NCI-H1694 (cell line): ENCODE measurements around the gene CTNNA3.

Source experiments
- DNase-seq: peaks from one replicate; lab custom pipeline; 2025; lab: John Stamatoyannopoulos, UW

The CTNNA3 gene

DNA sequence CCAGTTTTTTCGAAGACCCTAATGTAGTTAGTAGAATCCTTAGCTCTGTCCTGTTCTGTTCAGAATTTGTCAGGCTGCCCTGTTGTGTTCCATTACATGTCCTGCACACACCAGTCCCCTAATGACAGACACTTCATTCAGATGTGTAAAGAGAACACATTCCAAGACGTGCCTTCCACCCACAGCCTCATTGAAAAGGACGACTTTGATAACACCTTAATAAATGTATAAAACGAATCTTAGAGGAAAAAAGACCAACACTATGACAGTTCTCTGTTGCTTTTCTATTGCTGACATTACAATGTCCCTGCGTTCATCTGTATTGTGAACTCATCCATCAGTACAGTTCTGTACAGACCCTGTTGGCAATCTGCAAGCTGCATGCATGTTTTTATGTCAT lies 766.6 kb downstream of the CTNNA3 start:
- no peak for DNase-seq

DNA sequence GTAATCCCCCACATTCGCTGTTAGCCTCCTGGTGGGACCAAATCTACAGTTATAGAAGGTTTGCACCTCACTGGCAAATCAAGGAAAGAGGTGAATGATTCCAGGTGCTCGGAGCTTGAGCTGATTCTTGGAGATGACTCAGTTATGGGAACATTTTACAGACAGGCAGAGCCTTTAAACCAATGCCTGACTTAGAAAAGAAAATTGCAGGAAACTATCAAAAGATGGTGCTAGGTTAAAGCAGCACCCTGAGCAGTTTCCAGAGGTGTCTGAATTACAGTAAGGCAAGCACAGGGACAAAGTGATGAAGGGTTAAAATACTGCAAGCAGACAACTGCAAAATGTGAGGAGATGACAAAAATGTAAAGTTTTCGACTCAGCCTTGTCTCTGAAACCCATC lies 767.2 kb downstream of the CTNNA3 start:
- DNase-seq = no peak

- no peak for DNase-seq
Observed at GRCh38 chr10:66927971-66928770, 767.8 kb downstream of the CTNNA3 start.

GRCh38 chr10:66927251-66927935 lies 768.6 kb downstream of the CTNNA3 start:
- DNase-seq = no peak

DNA sequence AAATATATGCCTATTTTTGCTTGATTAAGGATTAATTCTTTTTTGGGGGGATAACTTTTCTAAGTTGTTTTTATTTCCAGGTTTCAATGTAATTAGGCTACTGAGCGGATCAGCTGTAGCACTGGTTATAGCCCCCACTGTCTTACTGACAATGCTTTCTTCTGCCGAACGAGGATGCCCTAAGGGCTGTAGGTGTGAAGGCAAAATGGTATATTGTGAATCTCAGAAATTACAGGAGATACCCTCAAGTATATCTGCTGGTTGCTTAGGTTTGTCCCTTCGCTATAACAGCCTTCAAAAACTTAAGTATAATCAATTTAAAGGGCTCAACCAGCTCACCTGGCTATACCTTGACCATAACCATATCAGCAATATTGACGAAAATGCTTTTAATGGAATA lies 769.2 kb downstream of the CTNNA3 start:
- no peak for DNase-seq

DNA sequence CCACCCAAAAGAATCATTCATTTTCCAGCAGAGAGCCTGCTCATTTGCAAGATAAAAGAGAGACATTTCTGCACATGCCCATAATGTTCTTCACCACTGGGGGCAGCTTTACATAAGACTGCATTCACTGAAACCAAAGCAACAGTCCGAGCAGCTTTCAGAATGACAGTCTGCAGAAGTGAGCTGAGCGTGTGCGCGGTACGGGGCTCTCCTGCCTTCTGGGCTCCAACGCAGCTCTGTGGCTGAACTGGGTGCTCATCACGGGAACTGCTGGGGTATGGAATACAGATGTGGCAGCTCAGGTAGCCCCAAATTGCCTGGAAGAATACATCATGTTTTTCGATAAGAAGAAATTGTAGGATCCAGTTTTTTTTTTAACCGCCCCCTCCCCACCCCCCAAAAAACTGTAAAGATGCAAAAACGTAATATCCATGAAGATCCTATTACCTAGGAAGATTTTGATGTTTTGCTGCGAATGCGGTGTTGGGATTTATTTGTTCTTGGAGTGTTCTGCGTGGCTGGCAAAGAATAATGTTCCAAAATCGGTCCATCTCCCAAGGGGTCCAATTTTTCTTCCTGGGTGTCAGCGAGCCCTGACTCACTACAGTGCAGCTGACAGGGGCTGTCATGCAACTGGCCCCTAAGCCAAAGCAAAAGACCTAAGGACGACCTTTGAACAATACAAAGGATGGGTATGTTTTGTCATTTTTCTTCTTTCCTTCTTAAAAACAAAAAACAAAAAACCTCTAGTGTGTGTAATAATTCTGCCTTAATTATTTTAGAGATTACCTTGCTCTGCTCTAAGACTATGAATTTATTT lies 769.9 kb downstream of the CTNNA3 start, which contains the start of gene LRRTM3:
Gene LRRTM3 (plus strand): TSS at position 141 of the 820 bp plus-strand sequence.
- peak; percentile 8 for DNase-seq

DNA sequence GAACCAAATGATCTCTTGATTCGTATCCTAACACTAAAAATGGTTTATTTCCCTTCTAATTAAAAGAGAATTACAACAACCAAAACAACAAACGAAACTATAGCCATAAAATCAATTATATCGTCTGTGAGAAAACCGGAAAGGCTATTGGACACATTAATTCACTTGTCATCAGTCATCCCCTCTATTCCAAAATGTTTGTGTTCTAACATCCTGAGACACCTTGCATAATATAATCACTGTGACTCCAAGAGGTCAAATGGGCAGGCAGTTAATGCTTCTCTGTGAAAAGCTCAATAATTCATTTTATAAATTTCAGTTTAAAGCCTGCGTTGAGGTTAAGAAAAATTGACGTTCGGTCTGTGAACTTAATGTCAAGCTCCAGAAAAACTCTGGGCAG lies 770.6 kb downstream of the CTNNA3 start:
- no peak for DNase-seq

DNA sequence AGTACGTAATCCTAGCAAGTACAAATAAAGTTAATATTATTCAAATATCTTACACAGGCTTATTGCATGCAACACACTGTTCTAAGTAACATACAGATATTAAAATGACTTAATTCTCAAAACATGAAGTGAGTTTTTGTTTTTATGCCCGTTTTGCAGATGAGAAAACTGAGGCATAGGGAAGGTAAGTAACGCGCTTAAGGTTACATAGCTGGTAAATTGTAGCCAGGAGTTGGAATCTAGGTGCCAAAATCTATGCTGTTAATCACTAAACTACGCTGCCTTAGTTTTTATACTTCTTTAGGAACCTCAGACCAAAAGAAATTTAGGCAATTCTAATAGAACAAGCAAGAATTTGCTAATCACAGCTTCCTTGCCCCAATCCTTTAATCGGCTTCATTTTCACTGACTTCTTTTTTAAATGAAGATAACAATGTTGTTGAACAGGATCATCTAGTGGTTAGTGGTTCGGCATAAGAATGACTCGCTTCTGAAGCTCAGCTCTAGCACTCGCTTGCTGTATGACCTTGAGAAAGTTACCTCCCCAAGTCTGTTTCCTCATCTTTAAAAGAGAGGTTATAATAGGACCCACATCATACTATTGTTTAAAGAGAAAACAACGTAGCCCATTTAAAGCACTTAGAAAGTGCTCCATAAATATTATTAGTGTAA lies 771.2 kb downstream of the CTNNA3 start:
- DNase-seq = no peak

DNA sequence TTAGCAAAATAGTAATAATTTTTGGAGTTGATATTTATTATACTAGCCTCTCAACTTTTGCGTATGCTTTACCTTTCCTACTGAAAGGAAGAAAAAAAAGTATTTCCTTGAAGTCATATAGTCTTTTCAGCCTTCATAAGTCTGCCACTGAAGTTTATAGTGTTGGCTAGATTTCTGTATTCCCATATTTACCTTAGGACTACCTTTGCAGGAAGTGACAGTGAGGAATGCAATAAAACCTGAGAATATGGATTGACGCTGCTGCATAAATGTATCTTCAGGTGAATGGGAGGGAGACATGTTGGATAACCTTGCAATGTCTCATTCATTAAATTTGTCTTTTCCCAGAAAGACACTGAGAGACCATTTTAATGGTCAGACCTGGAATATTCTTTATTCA lies 776.7 kb downstream of the CTNNA3 start:
- DNase-seq = no peak

DNA sequence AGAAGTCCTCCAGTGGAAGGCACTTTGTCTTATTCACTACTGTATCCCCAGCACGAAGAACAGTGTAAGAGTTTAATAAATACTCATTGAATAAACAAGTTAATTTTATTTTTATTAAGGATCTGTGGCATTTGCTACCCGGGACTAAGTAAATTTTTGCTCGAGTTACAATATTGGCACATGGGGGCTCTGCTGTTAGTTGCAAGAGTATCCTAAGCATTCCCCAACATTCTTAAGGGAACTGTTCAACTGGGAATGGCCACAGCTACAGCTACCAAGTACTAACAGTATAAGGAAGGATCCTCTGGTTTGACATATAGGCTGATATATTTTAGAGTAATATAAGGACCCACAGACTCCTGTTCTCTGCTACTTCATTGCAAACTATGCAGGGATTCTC lies 778.9 kb downstream of the CTNNA3 start:
- no peak for DNase-seq

DNA sequence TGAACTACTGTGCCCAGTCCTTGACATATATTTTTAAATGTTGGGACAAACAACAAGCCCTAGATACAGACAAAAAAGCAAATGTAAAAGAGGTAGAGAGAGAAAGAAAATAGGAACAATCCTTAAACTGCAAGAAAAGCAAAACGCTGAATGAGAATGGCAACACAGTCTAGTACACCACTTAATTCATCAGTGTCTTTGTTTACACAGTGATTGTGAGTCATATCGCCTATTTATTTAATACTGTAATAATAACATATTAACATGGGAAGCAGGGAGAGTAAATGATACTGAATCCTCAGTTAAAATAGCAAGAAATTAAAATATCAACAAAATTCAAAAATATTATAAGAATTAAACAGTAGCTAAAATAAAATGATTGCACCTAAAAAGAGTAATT lies 780.0 kb downstream of the CTNNA3 start:
- no peak for DNase-seq

DNA sequence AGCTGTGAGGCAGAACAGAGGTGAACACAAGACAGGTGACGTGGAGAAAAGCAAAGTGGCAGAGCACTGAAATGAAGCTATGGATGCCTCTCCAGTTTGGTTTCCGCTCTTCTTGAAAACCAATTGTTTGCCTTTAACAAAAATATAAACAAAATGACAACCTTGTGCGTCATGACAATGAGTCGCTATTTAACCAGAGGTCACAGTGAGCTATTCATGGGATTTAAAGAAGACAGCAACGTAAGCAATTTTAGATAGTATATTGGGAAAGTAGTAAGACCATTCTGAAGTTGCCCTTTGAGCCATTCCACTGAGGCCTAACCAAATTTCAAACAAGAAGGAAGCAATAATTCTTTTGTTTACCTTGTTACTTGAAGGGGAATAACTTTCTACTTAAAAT lies 785.3 kb downstream of the CTNNA3 start:
- no peak for DNase-seq

DNA sequence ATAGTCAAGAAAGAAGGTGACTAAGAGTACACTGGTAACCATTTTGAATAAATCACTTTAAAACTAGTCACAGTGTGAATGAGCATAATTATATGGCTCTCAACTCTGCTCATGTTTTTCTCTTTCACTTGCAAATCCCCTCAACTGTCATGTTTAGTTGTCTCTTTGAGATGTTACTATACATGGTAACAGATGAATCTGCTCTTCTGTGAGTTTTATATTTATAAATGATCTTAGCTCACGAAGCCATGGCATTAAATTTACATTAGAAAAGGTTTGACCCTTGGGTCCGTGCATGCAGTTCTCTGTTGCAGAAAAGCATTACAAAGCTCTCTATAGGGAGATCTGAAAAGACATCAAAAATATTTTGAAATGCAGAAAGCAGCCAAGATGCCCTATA lies 803.1 kb downstream of the CTNNA3 start:
- DNase-seq = no peak

GRCh38 chr10:66888237-66888636 lies 807.8 kb downstream of the CTNNA3 start:
- no peak for DNase-seq

- no peak for DNase-seq
Observed at GRCh38 chr10:66886848-66887247, 809.1 kb downstream of the CTNNA3 start.

DNA sequence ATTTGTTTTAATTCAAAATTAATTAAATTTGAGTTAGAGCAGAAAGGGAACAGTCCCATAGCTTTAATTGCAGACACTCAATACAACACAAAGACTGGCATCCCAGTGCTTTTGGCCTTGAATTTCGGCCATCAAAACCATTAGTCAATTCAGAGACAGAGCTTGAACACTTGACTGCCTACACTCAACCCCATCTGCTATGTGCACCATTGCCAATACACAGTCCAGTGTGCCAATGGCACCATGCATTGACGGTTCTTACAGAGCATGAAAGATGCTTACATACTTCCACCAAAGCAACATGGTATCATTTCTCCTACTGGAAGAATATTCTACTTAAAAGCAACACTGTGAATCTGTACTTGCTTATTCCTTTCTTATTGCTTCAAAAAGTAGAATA lies 813.7 kb downstream of the CTNNA3 start:
- DNase-seq = no peak

GRCh38 chr10:66881814-66882213 lies 814.2 kb downstream of the CTNNA3 start:
- DNase-seq = no peak

GRCh38 chr10:66880826-66881225 lies 815.2 kb downstream of the CTNNA3 start:
- DNase-seq = no peak

DNA sequence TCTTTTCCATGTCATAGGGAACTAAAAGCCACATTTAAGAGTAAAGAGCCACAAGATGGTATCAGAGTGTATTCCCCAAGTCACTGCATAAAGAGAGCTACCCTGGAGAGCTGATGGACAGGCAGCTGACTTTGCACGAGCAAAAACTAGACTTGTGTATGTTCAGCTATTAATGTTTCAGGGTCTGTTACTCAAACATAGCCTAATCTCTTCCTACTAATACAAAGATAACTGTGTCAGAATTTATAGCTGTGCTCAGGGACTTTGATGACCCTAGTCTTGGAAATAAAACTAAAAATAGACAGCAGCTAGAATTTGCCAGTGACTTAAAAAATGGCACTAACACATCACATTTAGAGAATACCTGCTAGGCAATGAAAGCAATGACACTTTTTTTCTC lies 815.7 kb downstream of the CTNNA3 start:
- DNase-seq = no peak

DNA sequence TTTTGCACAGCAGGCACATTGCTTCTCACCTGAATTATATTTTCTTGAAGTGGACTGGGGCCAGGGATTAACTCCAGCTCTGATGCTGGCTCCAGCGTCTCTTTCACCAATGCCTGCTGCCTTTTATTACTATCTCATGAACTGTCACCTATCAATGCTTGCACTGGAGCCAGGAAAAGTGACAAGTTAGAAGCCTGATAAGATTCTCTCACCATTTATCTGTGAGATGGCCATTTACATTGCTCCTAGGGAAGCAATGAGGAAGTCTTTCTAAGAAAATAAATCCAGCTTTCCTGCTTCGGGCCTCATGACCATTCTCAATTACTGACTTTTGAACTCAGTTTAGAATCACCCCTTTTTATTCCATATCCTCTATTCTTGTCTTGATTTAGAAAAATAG lies 818.6 kb downstream of the CTNNA3 start:
- DNase-seq = no peak

DNA sequence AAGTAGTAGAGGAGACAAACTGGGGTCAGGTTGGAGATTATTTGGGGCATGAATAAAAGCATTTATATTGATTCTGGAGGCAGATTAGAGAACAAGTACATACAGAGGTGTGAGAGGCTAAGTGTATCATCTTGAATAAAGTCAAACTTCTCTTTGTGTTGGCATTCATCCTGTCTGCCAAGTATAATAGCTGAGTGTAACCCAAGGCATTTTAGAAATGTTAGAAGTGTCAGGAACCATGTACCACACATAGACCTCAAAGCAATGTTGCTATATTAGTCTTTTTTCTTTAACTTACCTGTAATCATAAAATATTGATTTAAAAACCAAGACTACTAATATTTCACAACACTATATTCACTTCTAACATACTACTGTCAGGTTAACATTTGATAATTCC lies 826.4 kb downstream of the CTNNA3 start:
- no peak for DNase-seq

DNA sequence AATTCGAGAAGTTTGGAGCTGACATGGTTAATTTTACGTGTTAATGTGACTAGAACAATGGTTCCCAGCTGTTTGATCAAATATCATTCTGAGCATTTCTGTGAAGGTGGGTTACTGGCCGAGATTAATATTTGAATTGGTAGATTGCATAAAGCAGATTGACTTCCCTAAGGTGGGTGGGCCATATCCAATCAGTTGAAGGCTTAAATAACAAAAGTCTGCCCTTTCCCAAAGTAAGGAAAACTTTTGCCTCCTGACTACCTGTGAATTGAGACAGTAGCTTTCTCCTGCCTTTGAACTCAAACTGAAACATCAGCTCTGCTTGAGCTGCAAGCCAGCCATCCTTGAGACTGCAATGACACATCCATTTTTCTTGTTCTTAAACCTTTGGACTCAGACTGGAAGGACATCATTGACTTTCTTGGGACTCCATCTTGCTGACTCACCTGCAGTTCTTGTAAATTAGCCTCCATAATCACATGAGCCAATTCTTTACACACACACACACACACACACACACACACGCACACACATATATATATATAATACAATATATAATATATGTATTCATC lies 833.2 kb downstream of the CTNNA3 start:
- no peak for DNase-seq
